ENCODE measurements around the gene PISD.

The PISD gene

GRCh38 chr22:31575190-31575589 lies 86.8 kb downstream of the PISD start:
- no peak for DNase-seq (ENCODE audit: low read depth, low spot score)

- DNase-seq (ENCODE audit: low read depth, low spot score): no peak
Observed at GRCh38 chr22:31574055-31574670, 87.9 kb downstream of the PISD start.

GRCh38 chr22:31572939-31573338 lies 89.1 kb downstream of the PISD start:
- no peak for DNase-seq (ENCODE audit: low read depth, low spot score)

GRCh38 chr22:31569126-31569525 lies 92.9 kb downstream of the PISD start:
- no peak for DNase-seq (ENCODE audit: low read depth, low spot score)

Data from astrocyte of the hippocampus (primary cell).